ENCODE measurements around the gene HHEX.

Gene HHEX

DNA sequence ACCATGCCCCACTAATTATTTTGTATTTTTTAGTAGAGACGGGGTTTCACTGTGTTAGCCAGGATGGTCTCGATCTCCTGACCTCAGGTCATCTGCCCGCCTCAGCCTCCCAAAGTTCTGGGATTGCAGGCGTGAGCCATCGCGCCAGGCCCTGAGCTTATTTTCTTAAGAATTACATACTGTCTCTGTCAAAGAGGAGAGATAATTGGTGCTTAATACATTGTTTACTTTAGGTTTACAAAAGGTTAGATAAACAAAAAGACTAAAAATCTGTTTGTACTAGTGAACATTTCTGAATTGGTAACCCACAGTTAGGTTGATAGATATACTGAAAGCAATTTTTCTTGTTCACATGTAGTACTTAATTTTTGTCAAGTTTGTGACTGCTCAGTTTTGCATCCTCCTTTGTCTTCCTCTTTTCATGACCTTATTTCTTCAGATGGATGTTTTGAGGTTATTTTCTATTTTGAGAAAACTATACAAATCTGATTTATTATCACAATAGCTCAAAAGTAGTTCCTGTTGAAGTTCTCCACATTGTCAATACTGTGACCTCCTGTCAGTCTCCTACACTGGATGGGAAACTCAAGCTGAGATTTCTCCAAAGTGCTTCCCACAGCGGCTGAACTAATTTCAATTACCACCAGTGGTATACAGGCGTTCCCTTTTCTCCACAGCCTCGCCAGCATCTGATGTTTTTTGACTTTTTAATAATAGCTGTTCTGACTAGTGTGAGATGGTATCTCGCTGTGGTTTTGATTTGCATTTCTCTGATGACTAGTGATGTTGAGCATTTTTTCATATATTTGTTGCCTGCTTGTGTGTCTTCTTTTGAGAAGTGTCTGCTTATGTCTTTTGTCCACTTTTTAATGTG lies 22.5 kb downstream of the HHEX start:
- ATAC-seq, result no peak

DNA sequence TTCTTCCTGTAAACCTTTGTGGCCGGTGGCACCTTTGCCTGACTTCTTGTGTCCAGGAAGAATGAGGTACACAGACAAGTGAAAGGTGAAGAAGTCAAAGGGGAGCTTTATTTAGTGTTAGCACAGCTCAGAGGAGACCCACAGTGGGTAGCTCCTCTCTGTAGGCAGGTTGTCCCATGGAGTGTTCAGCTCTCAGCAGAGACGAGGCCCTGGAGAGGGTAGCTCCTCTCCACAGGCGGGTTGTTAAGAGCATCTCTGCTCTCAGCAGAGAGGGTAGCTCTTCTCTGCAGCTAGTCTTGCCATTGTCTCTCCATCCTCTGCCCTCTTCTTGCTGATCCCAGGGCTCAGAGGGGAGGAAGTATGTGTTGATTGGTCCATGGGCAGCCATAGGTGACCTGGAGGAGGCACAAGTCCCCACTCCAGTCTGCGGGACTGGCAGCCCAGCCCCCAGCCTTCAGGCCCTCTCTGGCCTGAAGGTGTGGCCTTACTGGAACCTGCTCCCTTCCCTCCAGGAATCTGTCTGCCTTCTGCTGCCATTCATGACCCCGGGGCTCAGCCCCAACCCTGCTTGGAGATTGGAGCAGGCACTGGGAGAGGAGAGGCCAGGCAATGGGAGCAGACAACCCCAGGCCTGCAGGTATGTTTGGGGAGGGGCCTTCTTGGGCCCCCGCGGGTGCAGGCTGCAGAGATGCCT lies 24.5 kb downstream of the HHEX start:
- no peak for TF ChIP-seq PPARA (CRISPR knock-in tag; IDR thresholded peaks at IDR 0.05; ENCODE audit: borderline replicate concordance)
- TF ChIP-seq ZC3H10 (CRISPR knock-in tag; IDR thresholded peaks at IDR 0.05), result no peak
- no peak for TF ChIP-seq ZNF8 (CRISPR knock-in tag; IDR thresholded peaks at IDR 0.05)
- TF ChIP-seq ESRRG (CRISPR knock-in tag; IDR thresholded peaks at IDR 0.05), result no peak
- ATAC-seq, result no peak

More for the DNA sequence above, 22.5 kb downstream of the HHEX start:
- TF ChIP-seq CSDC2 (CRISPR knock-in tag; IDR thresholded peaks at IDR 0.05), result no peak
- TF ChIP-seq, protein P1, sequence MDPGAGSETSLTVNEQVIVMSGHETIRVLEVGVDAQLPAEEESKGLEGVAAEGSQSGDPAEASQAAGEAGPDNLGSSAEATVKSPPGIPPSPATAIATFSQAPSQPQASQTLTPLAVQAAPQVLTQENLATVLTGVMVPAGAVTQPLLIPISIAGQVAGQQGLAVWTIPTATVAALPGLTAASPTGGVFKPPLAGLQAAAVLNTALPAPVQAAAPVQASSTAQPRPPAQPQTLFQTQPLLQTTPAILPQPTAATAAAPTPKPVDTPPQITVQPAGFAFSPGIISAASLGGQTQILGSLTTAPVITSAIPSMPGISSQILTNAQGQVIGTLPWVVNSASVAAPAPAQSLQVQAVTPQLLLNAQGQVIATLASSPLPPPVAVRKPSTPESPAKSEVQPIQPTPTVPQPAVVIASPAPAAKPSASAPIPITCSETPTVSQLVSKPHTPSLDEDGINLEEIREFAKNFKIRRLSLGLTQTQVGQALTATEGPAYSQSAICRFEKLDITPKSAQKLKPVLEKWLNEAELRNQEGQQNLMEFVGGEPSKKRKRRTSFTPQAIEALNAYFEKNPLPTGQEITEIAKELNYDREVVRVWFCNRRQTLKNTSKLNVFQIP (CRISPR knock-in tag; IDR thresholded peaks at IDR 0.05; ENCODE audit: borderline replicate concordance, low read depth), result no peak
- no peak for TF ChIP-seq ARNTL (CRISPR knock-in tag; IDR thresholded peaks at IDR 0.05; ENCODE audit: borderline replicate concordance, low read depth)
- TF ChIP-seq, protein P2, sequence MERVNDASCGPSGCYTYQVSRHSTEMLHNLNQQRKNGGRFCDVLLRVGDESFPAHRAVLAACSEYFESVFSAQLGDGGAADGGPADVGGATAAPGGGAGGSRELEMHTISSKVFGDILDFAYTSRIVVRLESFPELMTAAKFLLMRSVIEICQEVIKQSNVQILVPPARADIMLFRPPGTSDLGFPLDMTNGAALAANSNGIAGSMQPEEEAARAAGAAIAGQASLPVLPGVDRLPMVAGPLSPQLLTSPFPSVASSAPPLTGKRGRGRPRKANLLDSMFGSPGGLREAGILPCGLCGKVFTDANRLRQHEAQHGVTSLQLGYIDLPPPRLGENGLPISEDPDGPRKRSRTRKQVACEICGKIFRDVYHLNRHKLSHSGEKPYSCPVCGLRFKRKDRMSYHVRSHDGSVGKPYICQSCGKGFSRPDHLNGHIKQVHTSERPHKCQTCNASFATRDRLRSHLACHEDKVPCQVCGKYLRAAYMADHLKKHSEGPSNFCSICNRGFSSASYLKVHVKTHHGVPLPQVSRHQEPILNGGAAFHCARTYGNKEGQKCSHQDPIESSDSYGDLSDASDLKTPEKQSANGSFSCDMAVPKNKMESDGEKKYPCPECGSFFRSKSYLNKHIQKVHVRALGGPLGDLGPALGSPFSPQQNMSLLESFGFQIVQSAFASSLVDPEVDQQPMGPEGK (CRISPR knock-in tag; IDR thresholded peaks at IDR 0.05; ENCODE audit: borderline replicate concordance), result no peak
- TF ChIP-seq ZFP3 (CRISPR knock-in tag; IDR thresholded peaks at IDR 0.05), result no peak

DNA sequence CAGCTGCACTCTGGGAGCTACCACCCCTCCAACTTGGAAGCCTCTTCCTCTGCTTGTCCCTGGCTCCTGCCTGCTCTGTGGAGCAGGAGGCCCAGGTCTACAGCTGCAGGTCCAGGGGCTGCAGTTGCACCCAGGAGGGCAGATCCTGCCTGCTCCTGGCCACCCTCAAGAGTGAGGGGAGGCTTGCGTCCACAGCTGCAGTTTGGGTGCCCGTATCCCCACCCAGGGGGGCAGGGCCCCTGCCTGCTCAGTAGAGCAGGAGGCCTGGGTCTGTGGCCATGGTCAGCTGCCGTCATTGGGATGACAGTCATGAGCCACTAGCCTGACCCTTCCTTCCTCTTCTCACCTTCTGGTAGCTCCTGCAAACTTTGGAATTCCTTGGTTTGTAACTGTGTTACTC lies 25.1 kb downstream of the HHEX start:
- TF ChIP-seq GLIS3 (CRISPR knock-in tag; IDR thresholded peaks at IDR 0.05), result no peak
- no peak for TF ChIP-seq ARNTL (CRISPR knock-in tag; IDR thresholded peaks at IDR 0.05; ENCODE audit: borderline replicate concordance, low read depth)
- TF ChIP-seq, protein P3, sequence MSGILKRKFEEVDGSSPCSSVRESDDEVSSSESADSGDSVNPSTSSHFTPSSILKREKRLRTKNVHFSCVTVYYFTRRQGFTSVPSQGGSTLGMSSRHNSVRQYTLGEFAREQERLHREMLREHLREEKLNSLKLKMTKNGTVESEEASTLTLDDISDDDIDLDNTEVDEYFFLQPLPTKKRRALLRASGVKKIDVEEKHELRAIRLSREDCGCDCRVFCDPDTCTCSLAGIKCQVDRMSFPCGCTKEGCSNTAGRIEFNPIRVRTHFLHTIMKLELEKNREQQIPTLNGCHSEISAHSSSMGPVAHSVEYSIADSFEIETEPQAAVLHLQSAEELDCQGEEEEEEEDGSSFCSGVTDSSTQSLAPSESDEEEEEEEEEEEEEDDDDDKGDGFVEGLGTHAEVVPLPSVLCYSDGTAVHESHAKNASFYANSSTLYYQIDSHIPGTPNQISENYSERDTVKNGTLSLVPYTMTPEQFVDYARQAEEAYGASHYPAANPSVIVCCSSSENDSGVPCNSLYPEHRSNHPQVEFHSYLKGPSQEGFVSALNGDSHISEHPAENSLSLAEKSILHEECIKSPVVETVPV (CRISPR knock-in tag; IDR thresholded peaks at IDR 0.05), result no peak
- TF ChIP-seq RARB (CRISPR knock-in tag; IDR thresholded peaks at IDR 0.05), result no peak
- no peak for TF ChIP-seq ESRRG (CRISPR knock-in tag; IDR thresholded peaks at IDR 0.05)
- TF ChIP-seq CSDC2 (CRISPR knock-in tag; IDR thresholded peaks at IDR 0.05), result no peak
- no peak for TF ChIP-seq OSR1 (CRISPR knock-in tag; IDR thresholded peaks at IDR 0.05)
- no peak for TF ChIP-seq ISL1 (CRISPR knock-in tag; IDR thresholded peaks at IDR 0.05)
- TF ChIP-seq, protein P4, sequence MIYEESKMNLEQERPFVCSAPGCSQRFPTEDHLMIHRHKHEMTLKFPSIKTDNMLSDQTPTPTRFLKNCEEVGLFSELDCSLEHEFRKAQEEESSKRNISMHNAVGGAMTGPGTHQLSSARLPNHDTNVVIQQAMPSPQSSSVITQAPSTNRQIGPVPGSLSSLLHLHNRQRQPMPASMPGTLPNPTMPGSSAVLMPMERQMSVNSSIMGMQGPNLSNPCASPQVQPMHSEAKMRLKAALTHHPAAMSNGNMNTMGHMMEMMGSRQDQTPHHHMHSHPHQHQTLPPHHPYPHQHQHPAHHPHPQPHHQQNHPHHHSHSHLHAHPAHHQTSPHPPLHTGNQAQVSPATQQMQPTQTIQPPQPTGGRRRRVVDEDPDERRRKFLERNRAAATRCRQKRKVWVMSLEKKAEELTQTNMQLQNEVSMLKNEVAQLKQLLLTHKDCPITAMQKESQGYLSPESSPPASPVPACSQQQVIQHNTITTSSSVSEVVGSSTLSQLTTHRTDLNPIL (CRISPR knock-in tag; IDR thresholded peaks at IDR 0.05; ENCODE audit: low read depth), result no peak
- TF ChIP-seq ZNF8 (CRISPR knock-in tag; IDR thresholded peaks at IDR 0.05), result no peak
- ATAC-seq, result no peak

DNA sequence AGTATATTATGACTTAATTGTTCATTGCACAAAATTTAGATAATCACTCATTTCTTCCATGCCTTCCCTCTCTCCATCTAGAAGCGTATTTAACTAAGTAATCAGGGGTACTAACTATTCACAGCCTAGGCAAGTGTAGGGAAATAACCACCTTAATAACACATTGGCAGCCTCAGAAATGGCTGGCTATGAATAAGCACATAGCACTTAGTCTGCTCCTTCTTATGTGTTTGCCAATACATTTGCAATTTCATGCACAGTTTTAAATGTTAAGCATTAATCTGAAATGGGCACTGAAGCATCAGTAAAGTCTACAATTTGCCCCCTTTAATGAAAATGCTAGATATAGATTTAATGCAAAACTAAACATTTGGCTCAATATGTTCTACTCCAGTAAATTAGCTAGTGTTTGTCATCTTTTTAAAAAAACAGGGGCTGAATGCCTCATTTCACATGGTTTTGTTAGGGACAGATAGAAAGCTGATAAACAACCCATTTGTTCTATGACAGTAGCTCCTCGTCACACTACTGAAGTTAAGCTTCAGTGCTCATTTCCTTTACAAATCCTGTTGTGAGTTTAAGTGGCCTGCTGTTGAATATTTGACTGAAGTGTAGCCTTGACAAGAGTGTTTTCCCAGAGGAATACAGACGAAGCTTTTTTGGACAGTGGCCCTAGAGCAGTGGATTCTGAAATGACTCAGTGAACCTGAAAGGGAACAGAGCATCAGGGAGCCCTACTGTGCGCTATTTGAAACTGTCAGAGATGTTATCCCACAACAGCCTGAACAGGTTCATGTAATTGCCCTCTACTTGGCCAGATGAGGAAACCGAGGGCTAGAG lies 30.5 kb downstream of the HHEX start:
- no peak for ATAC-seq
- no peak for TF ChIP-seq PPARA (CRISPR knock-in tag; IDR thresholded peaks at IDR 0.05; ENCODE audit: borderline replicate concordance)
- TF ChIP-seq OSR1 (CRISPR knock-in tag; IDR thresholded peaks at IDR 0.05), result no peak
- no peak for TF ChIP-seq ZFP30 (CRISPR knock-in tag; IDR thresholded peaks at IDR 0.05)
- TF ChIP-seq ZNF70 (CRISPR knock-in tag; IDR thresholded peaks at IDR 0.05), result no peak
- no peak for TF ChIP-seq ESRRG (CRISPR knock-in tag; IDR thresholded peaks at IDR 0.05)
- TF ChIP-seq, protein P5, sequence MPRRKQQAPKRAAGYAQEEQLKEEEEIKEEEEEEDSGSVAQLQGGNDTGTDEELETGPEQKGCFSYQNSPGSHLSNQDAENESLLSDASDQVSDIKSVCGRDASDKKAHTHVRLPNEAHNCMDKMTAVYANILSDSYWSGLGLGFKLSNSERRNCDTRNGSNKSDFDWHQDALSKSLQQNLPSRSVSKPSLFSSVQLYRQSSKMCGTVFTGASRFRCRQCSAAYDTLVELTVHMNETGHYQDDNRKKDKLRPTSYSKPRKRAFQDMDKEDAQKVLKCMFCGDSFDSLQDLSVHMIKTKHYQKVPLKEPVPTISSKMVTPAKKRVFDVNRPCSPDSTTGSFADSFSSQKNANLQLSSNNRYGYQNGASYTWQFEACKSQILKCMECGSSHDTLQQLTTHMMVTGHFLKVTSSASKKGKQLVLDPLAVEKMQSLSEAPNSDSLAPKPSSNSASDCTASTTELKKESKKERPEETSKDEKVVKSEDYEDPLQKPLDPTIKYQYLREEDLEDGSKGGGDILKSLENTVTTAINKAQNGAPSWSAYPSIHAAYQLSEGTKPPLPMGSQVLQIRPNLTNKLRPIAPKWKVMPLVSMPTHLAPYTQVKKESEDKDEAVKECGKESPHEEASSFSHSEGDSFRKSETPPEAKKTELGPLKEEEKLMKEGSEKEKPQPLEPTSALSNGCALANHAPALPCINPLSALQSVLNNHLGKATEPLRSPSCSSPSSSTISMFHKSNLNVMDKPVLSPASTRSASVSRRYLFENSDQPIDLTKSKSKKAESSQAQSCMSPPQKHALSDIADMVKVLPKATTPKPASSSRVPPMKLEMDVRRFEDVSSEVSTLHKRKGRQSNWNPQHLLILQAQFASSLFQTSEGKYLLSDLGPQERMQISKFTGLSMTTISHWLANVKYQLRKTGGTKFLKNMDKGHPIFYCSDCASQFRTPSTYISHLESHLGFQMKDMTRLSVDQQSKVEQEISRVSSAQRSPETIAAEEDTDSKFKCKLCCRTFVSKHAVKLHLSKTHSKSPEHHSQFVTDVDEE (CRISPR knock-in tag; IDR thresholded peaks at IDR 0.05), result no peak
- TF ChIP-seq, protein P2 (CRISPR knock-in tag; IDR thresholded peaks at IDR 0.05; ENCODE audit: borderline replicate concordance), result no peak
- TF ChIP-seq, protein P1 (CRISPR knock-in tag; IDR thresholded peaks at IDR 0.05; ENCODE audit: borderline replicate concordance, low read depth), result no peak
- TF ChIP-seq TCF4 (CRISPR knock-in tag; IDR thresholded peaks at IDR 0.05; ENCODE audit: borderline replicate concordance), result no peak
- no peak for TF ChIP-seq CSDC2 (CRISPR knock-in tag; IDR thresholded peaks at IDR 0.05)
- no peak for TF ChIP-seq ZNF8 (CRISPR knock-in tag; IDR thresholded peaks at IDR 0.05)
